Breast epithelium (tissue), 4 donors: ENCODE data around the gene NEO1. TPM values are rescaled to one million over a fixed set of nuclear protein-coding genes. Genes with fewer than 3 reads are reported as not detected.

ENCODE experiments used
- DNase-seq, 2 donors: peaks; one replicate each; pipeline ENCODE4 v3.0.0-alpha.2; 2019; ENCODE audit warnings: low spot score in 2 of 2
- H3K27ac ChIP-seq, 2 donors: fragments of 200-600 bp; sonication (generic) in 1 of 2; one replicate each; pipeline ENCODE4 v1.5.1; 2016 to 2019; ENCODE audit warnings: mild to moderate bottlenecking in 1 of 2
- H3K27me3 ChIP-seq, 2 donors: fragments of 200-600 bp; sonication (generic) in 1 of 2; one replicate each; pipeline versions ENCODE4 v1.5.1 to v1.6.0; 2017 to 2019; ENCODE audit warnings: control low read depth in 1 of 2, mild to moderate bottlenecking in 1 of 2
- H3K36me3 ChIP-seq: fragments of 200-600 bp; one replicate; pipeline ENCODE4 v1.5.1; 2019
- H3K4me1 ChIP-seq, 2 donors: fragments of 200-600 bp; sonication (generic); one replicate each; pipeline ENCODE4 v1.5.1; 2016 to 2019; ENCODE audit warnings: control low read depth in 1 of 2
- H3K4me3 ChIP-seq, 3 donors: fragments of 200-600 bp; sonication (generic); 1 replicate in 2 of 3; 2 replicates in 1 of 3; pipeline ENCODE4 v1.5.1; 2016 to 2019; ENCODE audit warnings: mild to moderate bottlenecking in 3 of 3, moderate library complexity in 2 of 3
- H3K9me3 ChIP-seq, 2 donors: fragments of 200-600 bp; sonication (generic) in 1 of 2; one replicate each; pipeline ENCODE4 v1.5.1; 2016 to 2019; ENCODE audit warnings: control low read depth in 1 of 2
- CTCF ChIP-seq, 3 donors: fragments of 450-650 bp; IDR thresholded peaks; one replicate each; pipeline ENCODE4 v1.5.1; 2016 to 2017; ENCODE audit warnings: antibody characterized with exemption in 3 of 3, mild to moderate bottlenecking in 3 of 3, moderate library complexity in 3 of 3
- POLR2A ChIP-seq: fragments of 450-650 bp; IDR thresholded peaks from one replicate; pipeline ENCODE4 v1.6.1; 2016; ENCODE audit warnings: antibody characterized with exemption, mild to moderate bottlenecking, moderate library complexity
- POLR2AphosphoS5 ChIP-seq, 3 donors: sonication (generic); formaldehyde crosslinking; IDR thresholded peaks; one replicate each; pipeline ENCODE4 v1.6.1; 2017; ENCODE audit warnings: antibody characterized with exemption in 3 of 3
- intact Hi-C: fragments of 100-400 bp; cut with DNase I; formaldehyde crosslinking; loops from one replicate; pipeline ENCODE4 v1.15.1; 2023; ENCODE audit warnings: low total_unique reads
- total RNA-seq, 3 donors: library from RNA; depleted of rRNA; stranded (reverse); fragments of >200 nt; gene quantifications; one replicate each; pipeline ENCODE4 v1.1.0, GENCODE V29; 2016

The NEO1 gene
- total RNA-seq, 3 donors from 2014 or later = 21.3 to 66.3 (median 27.5) TPM

- H3K27me3 ChIP-seq = no peaks in the 10 kb centered on the region
- no peaks in the 10 kb centered on the region for H3K9me3 ChIP-seq
- no peaks in the 10 kb centered on the region for H3K4me1 ChIP-seq
- no peak overlapping the region for H3K27ac ChIP-seq
- DNase-seq = no peak
- TF ChIP-seq CTCF (IDR thresholded peaks at IDR 0.05) (no peak), POLR2AphosphoS5 (IDR thresholded peaks at IDR 0.05) (no peak), POLR2A (no peak)
- intact Hi-C loops = no loop called here
- no peak overlapping the region for H3K4me3 ChIP-seq
- no peaks in the 10 kb centered on the region for H3K36me3 ChIP-seq
Observed at GRCh38 chr15:73116164-73116563, 63.9 kb downstream of the NEO1 start.

GRCh38 chr15:73118055-73118454 is 65.8 kb downstream of the NEO1 start:
- no peaks in the 10 kb centered on the region for H3K27me3 ChIP-seq
- H3K4me1 ChIP-seq = no peaks in the 10 kb centered on the region
- no peak overlapping the region for H3K27ac ChIP-seq
- no peaks in the 10 kb centered on the region for H3K36me3 ChIP-seq
- intact Hi-C loops = no loop called here
- DNase-seq = no peak
- no peak for TF ChIP-seq POLR2AphosphoS5 (IDR thresholded peaks at IDR 0.05)
- TF ChIP-seq POLR2A = no peak
- TF ChIP-seq CTCF (IDR thresholded peaks at IDR 0.05) = no peak
- H3K9me3 ChIP-seq = no peaks in the 10 kb centered on the region
- H3K4me3 ChIP-seq = no peak overlapping the region

GRCh38 chr15:73119478-73119877 is 67.2 kb downstream of the NEO1 start:
- intact Hi-C loops = no loop called here
- no peaks in the 10 kb centered on the region for H3K27me3 ChIP-seq
- no peak for DNase-seq
- H3K4me3 ChIP-seq = no peak overlapping the region
- H3K4me1 ChIP-seq = no peaks in the 10 kb centered on the region
- H3K27ac ChIP-seq = no peak overlapping the region
- H3K9me3 ChIP-seq = no peaks in the 10 kb centered on the region
- H3K36me3 ChIP-seq = no peaks in the 10 kb centered on the region
- no peak for TF ChIP-seq POLR2AphosphoS5 (IDR thresholded peaks at IDR 0.05)
- no peak for TF ChIP-seq POLR2A
- TF ChIP-seq CTCF (IDR thresholded peaks at IDR 0.05) = no peak

DNA sequence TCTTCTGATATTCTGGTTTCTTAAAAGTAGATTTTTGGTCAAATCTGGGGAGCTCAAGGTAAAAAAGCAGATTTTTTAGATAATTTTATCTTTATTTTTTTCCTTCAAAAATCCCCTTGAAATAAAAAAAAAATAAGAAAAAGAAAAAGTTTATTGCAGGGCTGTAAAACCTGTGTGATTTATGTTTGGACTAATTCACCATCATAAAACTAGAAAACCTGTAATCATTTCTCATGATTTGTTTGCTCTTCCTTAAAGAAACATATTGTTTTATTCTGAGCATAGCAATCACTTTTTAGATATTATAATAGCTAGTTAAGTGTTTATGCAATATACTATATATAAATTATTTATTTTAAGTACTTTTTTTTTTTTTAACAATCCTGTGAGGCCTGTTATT is 68.0 kb downstream of the NEO1 start:
- H3K9me3 ChIP-seq = no peaks in the 10 kb centered on the region
- no peak overlapping the region for H3K27ac ChIP-seq
- no peak for DNase-seq
- intact Hi-C loops = no loop called here
- H3K27me3 ChIP-seq = no peaks in the 10 kb centered on the region
- no peaks in the 10 kb centered on the region for H3K4me1 ChIP-seq
- no peaks in the 10 kb centered on the region for H3K36me3 ChIP-seq
- no peak overlapping the region for H3K4me3 ChIP-seq
- TF ChIP-seq POLR2AphosphoS5 (IDR thresholded peaks at IDR 0.05) = no peak
- no peak for TF ChIP-seq POLR2A
- TF ChIP-seq CTCF (IDR thresholded peaks at IDR 0.05) = no peak

GRCh38 chr15:73125219-73125618 is 73.0 kb downstream of the NEO1 start:
- H3K27me3 ChIP-seq = no peaks in the 10 kb centered on the region
- no peak for TF ChIP-seq POLR2A
- H3K36me3 ChIP-seq = no peaks in the 10 kb centered on the region
- no peak overlapping the region for H3K4me3 ChIP-seq
- DNase-seq = no peak
- H3K4me1 ChIP-seq = no peaks in the 10 kb centered on the region
- intact Hi-C loops = no loop called here
- no peaks in the 10 kb centered on the region for H3K9me3 ChIP-seq
- no peak overlapping the region for H3K27ac ChIP-seq

GRCh38 chr15:73127302-73127936 is 75.2 kb downstream of the NEO1 start:
- no peak for TF ChIP-seq POLR2AphosphoS5 (IDR thresholded peaks at IDR 0.05)
- TF ChIP-seq CTCF (IDR thresholded peaks at IDR 0.05) = peak in 1 of 3 donors; percentile 13
- TF ChIP-seq POLR2A = no peak
- DNase-seq = no peak
- intact Hi-C loops = no loop called here
- H3K9me3 ChIP-seq = no peaks in the 10 kb centered on the region
- no peaks in the 10 kb centered on the region for H3K4me1 ChIP-seq
- no peaks in the 10 kb centered on the region for H3K36me3 ChIP-seq
- H3K27ac ChIP-seq = no peak overlapping the region
- H3K27me3 ChIP-seq = no peaks in the 10 kb centered on the region
- no peak overlapping the region for H3K4me3 ChIP-seq
